Ecto neural progenitor cell (in vitro differentiated cells): ENCODE results near the gene POLG2.
A peak's percentile ranks its signal among the peaks of the same experiment; 100 is the strongest.
"Not testable (repeated sequence)": the region's sequence is repeated elsewhere in the genome, so short reads cannot be mapped to it uniquely, and the experiment has no call there.

Source experiments
- DNase-seq: peaks from one replicate; pipeline ENCODE4 v3.0.0-alpha.2; 2018; ENCODE audit warnings: low spot score

POLG2 gene

GRCh38 chr17:64505340-64506200, 8.7 kb upstream of the POLG2 start:
- DNase-seq = peak; percentile 93

GRCh38 chr17:64504769-64505339, 8.0 kb upstream of the POLG2 start:
- no peak for DNase-seq

DNA sequence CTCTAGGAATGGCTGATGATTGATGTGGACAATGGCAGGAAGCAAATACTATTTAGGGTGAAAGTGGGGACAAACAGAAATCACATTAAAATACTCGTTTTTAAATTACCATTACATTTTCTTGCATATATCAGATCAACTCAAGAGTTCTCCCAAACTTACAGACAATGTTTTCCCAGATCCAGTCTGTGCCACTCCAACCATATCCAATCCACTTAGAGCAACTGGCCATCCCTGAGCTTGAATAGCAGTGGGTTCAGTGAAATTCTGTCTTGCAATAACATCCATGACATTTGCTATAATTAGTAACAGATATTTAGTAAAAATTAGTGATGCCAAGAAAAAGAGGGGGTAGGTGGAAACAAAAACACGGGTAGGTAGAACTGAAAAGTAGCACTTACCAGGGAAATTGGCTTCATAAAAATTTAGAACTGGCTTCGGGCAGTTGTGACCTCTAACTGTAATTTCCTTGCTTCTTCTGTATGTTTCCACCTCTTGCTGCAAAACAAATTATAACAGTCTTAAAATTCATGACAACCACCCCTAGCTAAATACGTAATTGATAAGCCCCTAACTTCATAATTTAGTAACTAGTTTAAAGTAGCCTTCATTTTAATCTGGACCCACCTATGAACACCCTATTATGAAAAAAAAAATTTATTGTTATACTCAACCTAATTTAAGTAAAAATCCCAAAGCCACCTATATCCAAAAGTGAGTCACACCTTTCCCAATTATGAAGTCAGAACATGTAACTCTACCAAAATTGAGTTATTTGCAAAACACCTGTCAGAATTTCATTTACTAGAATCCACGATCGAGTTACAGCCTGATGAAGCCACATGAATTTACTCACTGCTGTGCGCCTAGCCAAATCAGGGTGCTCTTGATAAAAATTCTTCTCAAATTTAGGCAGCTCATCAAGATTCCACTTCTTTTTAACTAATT, 7.2 kb upstream of the POLG2 start:
- DNase-seq = no peak

GRCh38 chr17:64503341-64503740, 6.5 kb upstream of the POLG2 start:
- DNase-seq = no peak

GRCh38 chr17:64502809-64503208, 6.0 kb upstream of the POLG2 start:
- DNase-seq = no peak

GRCh38 chr17:64502021-64502420, 5.2 kb upstream of the POLG2 start:
- no peak for DNase-seq

DNA sequence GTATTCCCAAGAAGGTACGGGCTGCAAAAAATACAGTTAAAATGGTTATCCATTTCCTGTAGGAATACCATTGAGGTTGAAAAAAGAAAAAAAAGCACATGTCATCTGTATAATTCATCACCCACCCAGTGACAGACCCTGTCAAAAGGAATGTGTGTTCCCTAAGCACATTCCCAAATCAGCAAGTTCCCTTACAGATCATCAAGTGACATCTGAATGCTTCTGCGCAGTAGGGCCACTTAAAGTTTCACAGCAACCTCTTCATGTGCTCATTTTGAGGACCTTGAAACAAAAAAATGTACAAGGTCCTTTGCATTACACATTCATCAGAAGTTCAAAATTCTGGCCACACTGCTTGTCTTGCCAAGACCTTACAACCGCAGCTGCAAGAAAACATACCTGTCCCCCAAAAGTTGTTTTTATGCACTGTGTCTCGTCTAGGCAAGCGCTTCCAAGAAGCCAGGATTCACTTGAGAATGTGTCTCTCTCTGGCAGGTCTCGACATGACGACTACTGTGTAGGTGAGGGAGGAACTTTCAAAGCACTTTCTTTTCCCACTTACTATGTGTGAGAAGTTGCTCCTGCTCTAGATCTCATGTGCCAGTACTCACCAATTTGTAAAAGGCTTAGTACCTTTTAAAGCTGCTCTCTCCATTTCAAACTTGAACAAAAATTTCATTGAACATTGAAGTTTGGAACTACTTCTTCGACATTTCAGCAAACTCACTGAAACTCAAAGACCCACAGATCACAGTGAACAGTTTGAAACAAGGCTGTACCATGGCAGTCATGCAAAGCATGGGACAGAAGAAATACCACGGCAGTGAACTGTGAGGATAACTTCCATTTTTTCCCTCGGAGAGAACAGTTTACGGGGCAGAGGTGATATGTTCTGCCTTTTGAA, 4.3 kb upstream of the POLG2 start:
- DNase-seq = no peak

- no peak for DNase-seq
Observed at GRCh38 chr17:64500487-64500859, 3.6 kb upstream of the POLG2 start.

DNA sequence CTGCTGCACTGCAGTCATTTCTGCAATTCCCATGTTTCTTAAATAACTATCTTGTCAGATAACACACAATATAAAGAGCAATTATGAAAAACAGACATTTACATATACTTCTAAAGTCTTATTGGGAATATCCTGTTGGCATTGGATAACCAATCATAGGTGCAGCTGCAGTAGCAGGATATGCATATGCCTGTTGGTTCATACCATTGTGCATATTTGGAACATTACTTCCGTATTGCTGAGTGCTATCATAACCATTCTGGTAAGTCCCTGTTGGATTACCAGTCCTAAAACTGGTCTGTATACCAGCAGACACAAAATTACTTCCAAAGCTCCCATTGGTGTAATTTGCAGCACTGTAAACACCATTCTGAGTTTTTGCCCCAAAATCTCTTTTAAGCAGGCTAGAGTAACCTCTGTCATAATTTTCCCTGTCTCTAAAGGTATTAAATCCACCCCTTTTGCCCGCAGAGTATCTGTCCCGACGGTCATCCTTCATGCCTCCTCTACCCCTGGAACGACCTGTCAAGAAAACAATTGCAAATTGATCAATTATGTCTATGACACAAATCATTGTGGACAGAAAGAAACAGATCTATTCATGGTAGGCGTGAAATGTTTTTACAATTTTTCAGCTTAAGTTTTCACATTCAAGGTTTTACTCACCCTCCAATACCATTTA, 3.1 kb upstream of the POLG2 start:
- DNase-seq = no peak

- no peak for DNase-seq
Observed at GRCh38 chr17:64498308-64499203, 1.7 kb upstream of the POLG2 start.

- DNase-seq = no peak
Observed at GRCh38 chr17:64497565-64498035, 746 bp upstream of the POLG2 start.

- DNase-seq = no peak
Observed at GRCh38 chr17:64496348-64496785, 487 bp downstream of the POLG2 start.

DNA sequence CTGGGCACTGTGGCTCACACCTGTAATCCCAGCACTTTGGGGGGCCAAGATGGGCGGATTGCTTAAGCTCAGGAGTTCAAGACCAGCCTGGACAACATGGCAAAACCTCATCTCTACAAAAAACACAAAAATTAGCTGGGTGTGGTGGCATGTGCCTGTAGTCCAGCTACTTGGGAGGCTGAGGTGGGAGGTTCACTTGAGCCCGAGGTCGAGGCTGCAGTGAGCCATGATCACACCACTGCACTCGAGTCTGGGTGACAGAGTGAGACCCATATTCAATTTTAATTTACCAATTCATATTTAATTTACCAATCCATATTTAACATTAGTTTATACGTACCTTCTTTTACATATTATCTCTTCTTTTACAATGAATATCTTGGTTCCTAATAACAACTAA, 1.6 kb downstream of the POLG2 start:
- not testable (repeated sequence) for DNase-seq

DNA sequence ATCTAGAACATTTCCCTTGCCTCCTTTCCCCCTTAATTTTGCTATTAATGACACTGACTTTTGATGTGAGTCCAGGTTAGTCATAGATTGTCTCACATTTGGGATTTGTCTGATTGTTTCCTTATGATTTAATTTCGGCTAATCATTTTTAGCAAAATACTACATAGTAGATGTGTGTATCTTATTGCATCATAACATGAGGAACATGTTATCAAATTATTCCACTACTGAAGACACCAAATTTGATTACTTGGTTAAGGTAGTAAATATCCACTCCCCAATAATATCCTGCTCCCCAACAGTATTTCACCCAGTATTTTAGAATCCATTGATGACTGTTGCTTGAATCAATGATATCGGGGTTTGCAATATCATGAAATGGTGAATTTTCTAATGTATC, 2.7 kb downstream of the POLG2 start:
- DNase-seq = no peak

DNA sequence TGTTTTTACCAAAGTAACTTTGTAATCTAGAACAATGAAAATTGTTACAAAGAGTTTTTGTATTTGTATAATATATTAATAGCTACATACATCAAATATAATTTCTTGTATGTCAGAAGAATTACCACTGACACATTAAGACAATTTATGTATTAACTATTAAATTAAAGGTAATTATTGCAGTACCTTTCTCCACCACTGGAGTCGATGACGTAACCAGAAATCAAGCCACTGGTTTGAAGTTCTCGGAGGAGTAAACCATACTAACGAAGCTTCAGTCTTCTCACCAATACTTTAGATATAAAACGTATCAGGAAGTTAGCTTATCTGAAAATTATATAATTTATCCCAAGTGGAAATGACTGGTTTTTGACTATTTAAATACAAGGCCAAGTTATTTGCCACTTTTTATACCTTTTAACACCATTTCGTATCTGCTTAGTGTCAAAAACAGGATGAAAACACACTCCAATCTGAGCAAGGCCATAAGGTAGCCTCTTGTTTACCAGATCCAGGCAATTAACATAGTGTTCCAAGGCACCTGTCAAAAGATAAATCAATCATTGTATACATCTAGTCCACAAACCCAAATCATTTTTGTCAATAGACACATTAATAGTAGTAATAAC, 4.3 kb downstream of the POLG2 start:
- DNase-seq = no peak

DNA sequence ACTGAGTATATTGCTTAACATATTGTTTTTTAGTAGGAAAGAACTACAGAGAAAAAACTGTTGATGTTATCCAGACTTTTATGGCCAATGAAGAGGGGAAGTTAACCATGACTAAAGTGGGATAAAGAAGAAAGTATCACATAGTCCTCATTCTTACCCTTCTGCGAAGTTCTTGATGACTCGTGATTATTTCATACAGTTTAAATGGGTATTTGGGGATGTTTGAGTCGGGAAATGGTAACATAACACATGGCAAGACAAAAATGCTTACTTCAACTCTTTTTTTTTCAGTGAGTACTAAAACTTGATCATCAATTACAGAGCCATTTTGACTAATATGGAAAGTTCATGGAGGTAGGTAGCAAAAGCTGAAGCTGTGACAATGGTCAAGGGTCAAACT, 4.9 kb downstream of the POLG2 start:
- DNase-seq = no peak

DNA sequence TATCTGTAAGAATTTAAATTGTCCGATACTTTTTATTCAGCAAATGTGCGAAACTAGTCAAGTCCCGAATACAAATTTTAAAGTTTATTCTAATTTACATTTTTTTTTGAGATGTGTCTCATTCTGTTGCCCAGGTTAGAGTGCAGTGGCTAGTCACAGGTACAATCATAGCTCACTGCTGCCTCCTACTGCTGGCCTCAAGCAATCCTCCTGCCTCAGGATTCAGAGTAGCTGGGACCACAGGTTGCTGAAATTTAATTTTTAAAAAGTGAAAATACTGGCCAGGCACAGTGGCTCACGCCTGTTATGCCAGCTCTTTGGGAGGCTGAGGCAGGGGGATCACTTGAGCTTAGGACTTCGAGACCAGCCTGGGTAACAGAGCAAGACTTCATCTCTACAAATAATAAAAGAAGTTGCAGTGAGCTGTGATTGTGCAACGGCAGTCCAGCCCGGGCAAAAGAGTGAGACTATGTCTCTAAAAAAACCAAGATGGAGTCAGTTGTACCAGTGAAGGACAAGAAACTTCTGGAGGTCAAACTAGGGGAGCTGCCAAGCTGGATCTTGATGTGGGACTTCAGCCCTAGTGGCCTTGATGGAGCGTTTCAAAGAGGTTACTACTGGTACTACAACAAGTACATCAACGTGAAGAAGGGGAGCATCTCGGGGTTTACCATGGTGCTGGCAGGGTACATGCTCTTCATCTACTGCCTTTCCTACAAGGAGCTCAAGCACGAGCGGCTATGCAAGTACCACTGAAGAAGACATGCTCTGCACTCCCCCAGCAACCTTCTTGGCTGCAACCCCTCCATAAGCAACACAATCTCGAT, 5.6 kb downstream of the POLG2 start:
- DNase-seq = no peak

- DNase-seq = no peak
Observed at GRCh38 chr17:64488301-64488700, 8.6 kb downstream of the POLG2 start.
